Measurements from ENCODE around the gene CHRM2.
"Not testable (repeated sequence)": the region's sequence is repeated elsewhere in the genome, so short reads cannot be mapped to it uniquely, and the experiment has no call there.

The CHRM2 gene

GRCh38 chr7:136868496-136869000 is at the start of gene CHRM2:
Gene CHRM2 (plus strand): TSS chr7:136868652. CDS start chr7:137014866, 146,214 bp downstream.
- in situ Hi-C loops (cut with MboI; ENCODE audit: low sequenced_read_pairs), result no loop called here

GRCh38 chr7:136831398-136831797 is 37.1 kb upstream of the CHRM2 start:
- in situ Hi-C loops (cut with MboI; ENCODE audit: low sequenced_read_pairs), result not testable (repeated sequence)

- in situ Hi-C loops (cut with MboI; ENCODE audit: low sequenced_read_pairs), result no loop called here
Measured at GRCh38 chr7:136845899-136846465, 22.5 kb upstream of the CHRM2 start.

- in situ Hi-C loops (cut with MboI; ENCODE audit: low sequenced_read_pairs), result no loop called here
Measured at GRCh38 chr7:136847858-136848257, 20.6 kb upstream of the CHRM2 start.

- in situ Hi-C loops (cut with MboI; ENCODE audit: low sequenced_read_pairs), result no loop called here
Measured at GRCh38 chr7:136853654-136854053, 14.8 kb upstream of the CHRM2 start.

GRCh38 chr7:136857573-136857972 is 10.9 kb upstream of the CHRM2 start:
- in situ Hi-C loops (cut with MboI; ENCODE audit: low sequenced_read_pairs), result no loop called here

- in situ Hi-C loops (cut with MboI; ENCODE audit: low sequenced_read_pairs), result no loop called here
Measured at GRCh38 chr7:136859803-136860202, 8.6 kb upstream of the CHRM2 start.

GRCh38 chr7:136865236-136865635 is 3.2 kb upstream of the CHRM2 start:
- in situ Hi-C loops (cut with MboI; ENCODE audit: low sequenced_read_pairs), result no loop called here

GRCh38 chr7:136865777-136866176 is 2.7 kb upstream of the CHRM2 start:
- in situ Hi-C loops (cut with MboI; ENCODE audit: low sequenced_read_pairs), result no loop called here

- in situ Hi-C loops (cut with MboI; ENCODE audit: low sequenced_read_pairs), result no loop called here
Measured at GRCh38 chr7:136869001-136869961, 829 bp downstream of the CHRM2 start.

- in situ Hi-C loops (cut with MboI; ENCODE audit: low sequenced_read_pairs), result no loop called here
Measured at GRCh38 chr7:136869991-136870865, 1.8 kb downstream of the CHRM2 start.

- in situ Hi-C loops (cut with MboI; ENCODE audit: low sequenced_read_pairs), result no loop called here
Measured at GRCh38 chr7:136870866-136871487, 2.5 kb downstream of the CHRM2 start.

GRCh38 chr7:136874393-136875032 is 6.1 kb downstream of the CHRM2 start:
- in situ Hi-C loops (cut with MboI; ENCODE audit: low sequenced_read_pairs), result no loop called here

- in situ Hi-C loops (cut with MboI; ENCODE audit: low sequenced_read_pairs), result no loop called here
Measured at GRCh38 chr7:136877509-136877908, 9.1 kb downstream of the CHRM2 start.

- in situ Hi-C loops (cut with MboI; ENCODE audit: low sequenced_read_pairs), result no loop called here
Measured at GRCh38 chr7:136877990-136878389, 9.5 kb downstream of the CHRM2 start.

- in situ Hi-C loops (cut with MboI; ENCODE audit: low sequenced_read_pairs), result no loop called here
Measured at GRCh38 chr7:136878878-136879277, 10.4 kb downstream of the CHRM2 start.

- in situ Hi-C loops (cut with MboI; ENCODE audit: low sequenced_read_pairs), result no loop called here
Measured at GRCh38 chr7:136883046-136883445, 14.6 kb downstream of the CHRM2 start.

GRCh38 chr7:136884492-136884891 is 16.0 kb downstream of the CHRM2 start:
- in situ Hi-C loops (cut with MboI; ENCODE audit: low sequenced_read_pairs), result no loop called here

GRCh38 chr7:136887317-136887716 is 18.9 kb downstream of the CHRM2 start:
- in situ Hi-C loops (cut with MboI; ENCODE audit: low sequenced_read_pairs), result no loop called here

GRCh38 chr7:136890399-136890798 is 21.9 kb downstream of the CHRM2 start:
- in situ Hi-C loops (cut with MboI; ENCODE audit: low sequenced_read_pairs), result no loop called here
